CD4-positive, alpha-beta T cell (primary cell): ENCODE data around the gene TYW5. TPM values are rescaled to one million over a fixed set of nuclear protein-coding genes. Genes with fewer than 3 reads are reported as not detected.

ENCODE experiments used
- ATAC-seq: fragments of 200-7000 bp; cut with Tn5 transposase; one replicate; pipeline ENCODE4 v1.10.0; 2022; ENCODE audit warnings: mild to moderate bottlenecking; ENCODE audit not compliant: poor library complexity
- CTCF ChIA-PET: fragments of 350-600 bp; sonication (Branson Sonifier 250); formaldehyde crosslinking; loops from one replicate; lab custom pipeline; 2021; ENCODE audit warnings: antibody characterized with exemption, inconsistent platforms; lab: Charles Lee
- POLR2A ChIA-PET: fragments of 350-600 bp; sonication (Branson Sonifier 250); formaldehyde crosslinking; loops from one replicate; lab custom pipeline; 2021; ENCODE audit warnings: antibody characterized with exemption, inconsistent platforms; lab: Charles Lee
- DNase-seq, 14 experiments: peaks; one replicate each; pipeline ENCODE4 v3.0.0-alpha.2; 2013 to 2020; ENCODE audit warnings: mixed read lengths in 2 of 14
- H3K27ac ChIP-seq, 2 donors: one replicate each; pipeline versions ENCODE4 v1.5.1 to v1.7.0; 2013; ENCODE audit warnings: low read length in 2 of 2, low read depth in 1 of 2, mild to moderate bottlenecking in 1 of 2
- H3K27me3 ChIP-seq, 2 experiments: 1 replicate in 1 of 2; 2 replicates in 1 of 2; pipeline versions ENCODE4 v1.6.1 to v1.7.0; 2013; ENCODE audit warnings: low read length in 2 of 2, control low read depth in 1 of 2, mild to moderate bottlenecking in 1 of 2, moderate library complexity in 1 of 2; ENCODE audit not compliant: insufficient read depth in 2 of 2, control insufficient read depth in 1 of 2
- H3K36me3 ChIP-seq: one replicate; pipeline ENCODE4 v1.6.1; 2013; ENCODE audit warnings: low read length, control low read depth; ENCODE audit not compliant: insufficient read depth
- H3K4me1 ChIP-seq: one replicate; pipeline ENCODE4 v1.6.1; 2013; ENCODE audit warnings: low read length, control low read depth; ENCODE audit not compliant: insufficient read depth
- H3K4me3 ChIP-seq: one replicate; pipeline ENCODE4 v1.5.1; 2013; ENCODE audit warnings: mild to moderate bottlenecking, low read length, moderate library complexity
- H3K9me3 ChIP-seq, 2 experiments: 1 replicate in 1 of 2; 2 replicates in 1 of 2; pipeline versions ENCODE4 v1.6.1 to v1.7.0; 2013; ENCODE audit warnings: low read length in 2 of 2, mild to moderate bottlenecking in 2 of 2, control low read depth in 1 of 2, moderate library complexity in 1 of 2; ENCODE audit not compliant: control insufficient read depth in 1 of 2, insufficient read depth in 1 of 2
- H3K27ac Mint-ChIP-seq: one replicate; pipeline ENCODE4 v1.8.0; 2020; ENCODE audit warnings: mixed read lengths
- H3K27me3 Mint-ChIP-seq: one replicate; pipeline ENCODE4 v1.8.0; 2021; ENCODE audit warnings: mixed read lengths
- H3K36me3 Mint-ChIP-seq: one replicate; pipeline ENCODE4 v1.8.0; 2021; ENCODE audit warnings: low read depth, mixed read lengths
- H3K4me1 Mint-ChIP-seq: one replicate; pipeline ENCODE4 v1.8.0; 2021; ENCODE audit warnings: low read depth, mixed read lengths
- H3K4me3 Mint-ChIP-seq: one replicate; pipeline ENCODE4 v1.8.0; 2020; ENCODE audit warnings: mild to moderate bottlenecking, mixed read lengths
- H3K9me3 Mint-ChIP-seq: one replicate; pipeline ENCODE4 v1.8.0; 2020; ENCODE audit warnings: mixed read lengths
- CTCF ChIP-seq: fragments of 200-600 bp; IDR thresholded peaks from one replicate; pipeline ENCODE4 v1.8.0; 2022; ENCODE audit warnings: antibody characterized with exemption, mild to moderate bottlenecking
- intact Hi-C, 2 experiments: fragments of 100-400 bp; cut with DNase I in 1 of 2; cut with micrococcal nuclease in 1 of 2; formaldehyde crosslinking; loops; one replicate each; pipeline versions ENCODE4 v1.15.1 to v1.9.0; 2023 to 2025; cut with DNase I, micrococcal nuclease
- total RNA-seq, 174 experiments: library from RNA in 2 of 174; stranded (reverse) in 2 of 174; gene quantifications; one replicate each; pipeline ENCODE4 v1.2.3 and lab custom pipeline; 2021 to 2026

The TYW5 gene
- total RNA-seq, 2 experiments from 2014 or later, result 15.0 to 16.0 TPM

DNA sequence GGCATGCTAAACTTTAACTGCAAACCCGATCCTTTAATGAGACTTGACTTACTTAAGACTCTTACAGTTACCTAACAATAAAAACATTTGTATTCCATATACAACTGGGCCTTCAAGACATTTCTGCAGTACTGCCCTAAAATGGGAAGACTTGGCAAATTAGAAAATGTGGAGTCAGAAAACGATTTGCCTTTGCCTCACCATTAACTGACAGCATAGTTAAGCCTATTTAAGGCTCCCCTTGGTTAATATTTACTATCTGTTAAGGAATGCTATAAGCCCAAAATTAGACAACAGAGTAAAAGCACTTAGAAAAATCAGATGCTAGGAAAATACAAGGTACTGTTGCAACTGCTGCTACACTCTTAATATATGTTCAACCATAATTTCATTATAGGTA, 18.7 kb downstream of the TYW5 start:
- ATAC-seq (no peak), DNase-seq (no peak)
- intact Hi-C loops, result no loop called here
- ChIA-PET POLR2A (no interaction called here), CTCF (no interaction called here)
- no peaks in the 10 kb centered on the region for H3K9me3 Mint-ChIP-seq
- H3K4me1 ChIP-seq, result no peaks in the 10 kb centered on the region
- no peak overlapping the region for H3K27ac ChIP-seq
- no peaks in the 10 kb centered on the region for H3K4me1 Mint-ChIP-seq
- peaks cover 67% of the 10 kb centered on the region for H3K36me3 Mint-ChIP-seq
- no peaks in the 10 kb centered on the region for H3K27me3 Mint-ChIP-seq
- H3K4me3 ChIP-seq, result no peak overlapping the region
- no peak overlapping the region for H3K27ac Mint-ChIP-seq
- TF ChIP-seq CTCF, result no peak
- H3K4me3 Mint-ChIP-seq, result no peak overlapping the region
- no peaks in the 10 kb centered on the region for H3K27me3 ChIP-seq
- no peaks in the 10 kb centered on the region for H3K9me3 ChIP-seq
- H3K36me3 ChIP-seq, result peaks cover 49% of the 10 kb centered on the region

- no peak overlapping the region for H3K27ac ChIP-seq
- no peak for ATAC-seq
- ChIA-PET POLR2A (no interaction called here), CTCF (no interaction called here)
- Mint-ChIP-seq H3K27ac (no peak overlapping the region), H3K27me3 (no peaks in the 10 kb centered on the region), H3K36me3 (peaks cover 70% of the 10 kb centered on the region), H3K4me1 (peaks cover 2% of the 10 kb centered on the region), H3K4me3 (no peak overlapping the region), H3K9me3 (no peaks in the 10 kb centered on the region)
- TF ChIP-seq CTCF, result no peak
- no peak overlapping the region for H3K4me3 ChIP-seq
- H3K9me3 ChIP-seq, result no peaks in the 10 kb centered on the region
- no peaks in the 10 kb centered on the region for H3K27me3 ChIP-seq
- H3K36me3 ChIP-seq, result peaks cover 49% of the 10 kb centered on the region
- H3K4me1 ChIP-seq, result no peaks in the 10 kb centered on the region
- DNase-seq, result no peak
- intact Hi-C loops, result no loop called here
Observed at GRCh38 chr2:199933466-199933865, 21.8 kb downstream of the TYW5 start.

- Mint-ChIP-seq H3K4me1 (peaks cover 4% of the 10 kb centered on the region), H3K9me3 (no peaks in the 10 kb centered on the region), H3K27ac (no peak overlapping the region), H3K36me3 (peaks cover 62% of the 10 kb centered on the region), H3K27me3 (no peaks in the 10 kb centered on the region), H3K4me3 (no peak overlapping the region)
- H3K27ac ChIP-seq, result no peak overlapping the region
- H3K4me1 ChIP-seq, result no peaks in the 10 kb centered on the region
- no peaks in the 10 kb centered on the region for H3K9me3 ChIP-seq
- H3K27me3 ChIP-seq, result no peaks in the 10 kb centered on the region
- H3K36me3 ChIP-seq, result peaks cover 46% of the 10 kb centered on the region
- DNase-seq, result no peak
- H3K4me3 ChIP-seq, result no peak overlapping the region
- TF ChIP-seq CTCF, result no peak
- ChIA-PET POLR2A (no interaction called here), CTCF (no interaction called here)
- intact Hi-C loops, result no loop called here
- no peak for ATAC-seq
Observed at GRCh38 chr2:199932312-199932855, 22.9 kb downstream of the TYW5 start.
